ENCODE results near the gene REXO5.

DNA sequence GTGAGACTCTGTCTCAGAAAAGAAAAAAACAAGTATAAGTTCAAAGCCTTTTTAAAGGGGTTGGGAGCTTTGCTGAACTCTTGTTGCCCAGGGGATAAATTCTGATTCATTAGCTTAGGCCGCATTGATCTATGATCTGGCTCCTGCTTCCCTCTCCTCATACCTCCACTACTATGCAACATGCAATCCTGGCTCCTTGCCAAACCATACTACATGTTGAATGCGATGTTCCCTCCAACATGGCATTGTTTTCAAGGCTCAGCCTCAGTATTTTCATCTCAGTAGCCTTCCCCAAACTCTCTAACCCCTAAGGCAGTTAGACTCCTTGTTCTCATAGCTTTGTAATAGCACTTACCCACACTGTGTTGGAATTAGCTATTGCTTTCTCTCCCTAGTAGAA lies 6.2 kb downstream of the REXO5 start:
- TF ChIP-seq, protein P1, sequence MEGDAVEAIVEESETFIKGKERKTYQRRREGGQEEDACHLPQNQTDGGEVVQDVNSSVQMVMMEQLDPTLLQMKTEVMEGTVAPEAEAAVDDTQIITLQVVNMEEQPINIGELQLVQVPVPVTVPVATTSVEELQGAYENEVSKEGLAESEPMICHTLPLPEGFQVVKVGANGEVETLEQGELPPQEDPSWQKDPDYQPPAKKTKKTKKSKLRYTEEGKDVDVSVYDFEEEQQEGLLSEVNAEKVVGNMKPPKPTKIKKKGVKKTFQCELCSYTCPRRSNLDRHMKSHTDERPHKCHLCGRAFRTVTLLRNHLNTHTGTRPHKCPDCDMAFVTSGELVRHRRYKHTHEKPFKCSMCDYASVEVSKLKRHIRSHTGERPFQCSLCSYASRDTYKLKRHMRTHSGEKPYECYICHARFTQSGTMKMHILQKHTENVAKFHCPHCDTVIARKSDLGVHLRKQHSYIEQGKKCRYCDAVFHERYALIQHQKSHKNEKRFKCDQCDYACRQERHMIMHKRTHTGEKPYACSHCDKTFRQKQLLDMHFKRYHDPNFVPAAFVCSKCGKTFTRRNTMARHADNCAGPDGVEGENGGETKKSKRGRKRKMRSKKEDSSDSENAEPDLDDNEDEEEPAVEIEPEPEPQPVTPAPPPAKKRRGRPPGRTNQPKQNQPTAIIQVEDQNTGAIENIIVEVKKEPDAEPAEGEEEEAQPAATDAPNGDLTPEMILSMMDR (IDR thresholded peaks at IDR 0.05; ENCODE audit: low read length), result no peak
- no peak for TF ChIP-seq EZH2 (optimal IDR thresholded peaks at IDR 0.05; ENCODE audit: low read depth, low read length)

Data from MM.1S (cell line).